ENCODE measurements around the gene OIT3. TPM values are rescaled to one million over a fixed set of nuclear protein-coding genes. Genes with fewer than 3 reads are reported as not detected.

Gene OIT3
- total and polyA plus RNA-seq, 7 donors = 0.03 to 0.04 (median 0.04) TPM; not detected in 4

DNA sequence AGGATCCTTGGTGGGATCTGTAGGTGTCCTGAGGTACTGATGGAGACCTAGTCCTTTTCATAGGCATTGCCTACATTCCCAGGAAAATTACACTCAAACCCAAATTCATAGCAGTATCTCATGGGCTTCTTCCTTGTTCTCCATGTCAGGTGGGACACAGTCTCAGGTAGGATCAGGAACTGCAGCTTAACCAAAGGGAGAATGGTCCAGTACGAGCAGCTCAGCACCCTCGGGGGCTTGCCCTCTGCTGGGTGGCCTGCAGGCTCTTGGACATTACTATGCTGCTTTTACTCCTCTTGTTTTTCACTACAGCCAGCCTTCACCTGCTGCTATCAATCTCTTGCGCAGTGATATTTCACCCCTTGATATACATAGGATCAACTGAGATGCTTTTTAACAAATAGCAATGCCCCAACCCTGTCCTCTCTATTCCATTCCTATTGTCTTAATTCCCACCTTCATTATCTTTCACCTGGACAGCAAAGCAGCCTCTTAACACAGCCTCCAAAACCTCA lies 32.5 kb downstream of the OIT3 start:
- WGBS, 3 donors = 66 to 83% (median 67%) methylated on average over 3 of the region's 3 CpGs
- no peak for TF ChIP-seq CTCF (IDR thresholded peaks at IDR 0.05)
- intact Hi-C loops (cut with DNase I) = no loop called here
- H3K9me3 ChIP-seq = peaks cover 8% of the 10 kb centered on the region
- ATAC-seq = no peak
- DNase-seq = no peak
- H3K4me3 ChIP-seq = no peak overlapping the region
- H3K36me3 ChIP-seq (ENCODE audit: insufficient read depth in 1 of 2, low read depth in 1 of 2) = no peaks in the 10 kb centered on the region
- no peak overlapping the region for H3K27ac ChIP-seq
- H3K4me1 ChIP-seq = no peaks in the 10 kb centered on the region
- no peaks in the 10 kb centered on the region for H3K27me3 ChIP-seq (ENCODE audit: insufficient read depth in 3 of 3, low read length in 2 of 3)

DNA sequence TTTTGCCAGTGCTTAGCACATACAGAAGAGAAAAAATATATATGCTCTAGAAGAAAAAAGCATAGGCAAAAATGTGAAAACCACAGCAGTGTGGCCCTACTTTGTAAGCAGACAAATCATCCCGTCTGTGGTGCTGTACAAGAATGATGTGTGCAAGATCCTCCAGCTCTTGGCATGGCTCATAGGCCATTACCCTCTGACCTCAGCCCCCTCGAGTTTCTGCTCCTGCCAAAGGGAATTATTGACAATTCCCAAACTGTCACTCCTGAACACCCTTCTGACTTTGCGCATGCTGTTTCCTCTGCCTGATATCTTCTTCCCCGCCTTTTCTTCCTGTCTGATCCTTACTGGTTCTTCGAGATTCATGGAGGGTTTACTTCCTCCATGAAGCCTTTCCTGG lies 33.9 kb downstream of the OIT3 start:
- no peaks in the 10 kb centered on the region for H3K4me1 ChIP-seq
- ATAC-seq (no peak), DNase-seq (no peak)
- 69 to 75% (median 75%) methylated on average over 5 of the region's 5 CpGs for WGBS, 3 donors
- no peaks in the 10 kb centered on the region for H3K27me3 ChIP-seq (ENCODE audit: insufficient read depth in 3 of 3, low read length in 2 of 3)
- no peaks in the 10 kb centered on the region for H3K36me3 ChIP-seq (ENCODE audit: insufficient read depth in 1 of 2, low read depth in 1 of 2)
- H3K9me3 ChIP-seq = no peaks in the 10 kb centered on the region
- H3K27ac ChIP-seq = no peak overlapping the region
- TF ChIP-seq CTCF (IDR thresholded peaks at IDR 0.05) = no peak
- intact Hi-C loops (cut with DNase I) = no loop called here
- no peak overlapping the region for H3K4me3 ChIP-seq

DNA sequence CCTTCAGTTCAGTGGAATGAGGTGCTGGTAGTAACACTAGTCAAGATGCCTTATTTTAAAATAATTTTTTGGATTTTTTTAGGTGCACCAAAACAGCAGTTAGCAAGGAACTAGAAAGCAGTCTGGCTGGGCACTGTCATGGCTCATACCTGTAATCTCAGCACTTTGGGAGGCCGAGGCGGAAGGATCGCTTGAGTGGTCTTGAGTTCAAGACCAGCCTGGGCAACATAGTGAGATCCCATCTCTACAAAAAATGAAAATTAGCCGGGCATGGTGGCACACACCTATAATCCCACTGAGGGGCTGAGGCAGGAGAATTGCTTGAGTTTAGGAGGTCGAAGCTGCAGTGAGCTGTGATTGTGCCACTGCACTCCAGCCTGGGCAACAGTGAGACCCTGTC lies 35.3 kb downstream of the OIT3 start:
- H3K36me3 ChIP-seq (ENCODE audit: insufficient read depth in 1 of 2, low read depth in 1 of 2) = no peaks in the 10 kb centered on the region
- H3K4me3 ChIP-seq = no peak overlapping the region
- no peaks in the 10 kb centered on the region for H3K4me1 ChIP-seq
- H3K27me3 ChIP-seq (ENCODE audit: insufficient read depth in 3 of 3, low read length in 2 of 3) = no peaks in the 10 kb centered on the region
- TF ChIP-seq CTCF (IDR thresholded peaks at IDR 0.05) = no peak
- ATAC-seq (no peak), DNase-seq (no peak)
- WGBS, 3 donors = 86 to 98% (median 94%) methylated on average over 5 of the region's 5 CpGs
- no peaks in the 10 kb centered on the region for H3K9me3 ChIP-seq
- intact Hi-C loops (cut with DNase I) = no loop called here
- H3K27ac ChIP-seq = no peak overlapping the region

DNA sequence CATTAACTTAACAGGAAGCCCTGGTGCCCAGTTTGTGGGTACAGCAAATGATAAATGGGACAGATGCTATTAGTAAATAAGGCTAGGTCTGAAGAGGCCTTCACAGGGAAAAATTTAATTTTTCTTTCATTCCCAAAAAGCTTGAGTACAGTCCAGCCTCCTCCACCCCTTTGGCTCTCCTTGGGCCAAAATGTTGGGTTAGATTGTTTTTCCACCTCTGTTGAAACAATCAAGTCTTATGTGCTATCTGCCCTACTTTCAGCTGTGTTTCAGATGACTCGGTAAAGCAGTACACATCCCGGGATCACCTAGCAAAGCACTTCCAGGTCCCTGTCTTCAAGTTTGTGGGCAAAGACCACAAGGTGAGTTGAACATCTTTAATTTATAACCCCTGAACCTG lies 36.7 kb downstream of the OIT3 start:
- ATAC-seq (no peak), DNase-seq (no peak)
- WGBS, 3 donors = 64 to 85% (median 79%) methylated on average over 2 of the region's 2 CpGs
- H3K36me3 ChIP-seq (ENCODE audit: insufficient read depth in 1 of 2, low read depth in 1 of 2) = no peaks in the 10 kb centered on the region
- no peak overlapping the region for H3K4me3 ChIP-seq
- no peaks in the 10 kb centered on the region for H3K9me3 ChIP-seq
- TF ChIP-seq CTCF (IDR thresholded peaks at IDR 0.05) = no peak
- H3K27ac ChIP-seq = no peak overlapping the region
- H3K4me1 ChIP-seq = no peaks in the 10 kb centered on the region
- H3K27me3 ChIP-seq (ENCODE audit: insufficient read depth in 3 of 3, low read length in 2 of 3) = no peaks in the 10 kb centered on the region
- intact Hi-C loops (cut with DNase I) = no loop called here
